GM19023 (cell line): ENCODE data around the gene PODXL2.

Experiments
- ATAC-seq: cut with Tn5 transposase; IDR thresholded peaks from one replicate; pipeline ENCODE4 v1.9.1; 2021; ENCODE audit warnings: mild to moderate bottlenecking, moderate library complexity; ENCODE audit not compliant: unreplicated experiment

The PODXL2 gene

DNA sequence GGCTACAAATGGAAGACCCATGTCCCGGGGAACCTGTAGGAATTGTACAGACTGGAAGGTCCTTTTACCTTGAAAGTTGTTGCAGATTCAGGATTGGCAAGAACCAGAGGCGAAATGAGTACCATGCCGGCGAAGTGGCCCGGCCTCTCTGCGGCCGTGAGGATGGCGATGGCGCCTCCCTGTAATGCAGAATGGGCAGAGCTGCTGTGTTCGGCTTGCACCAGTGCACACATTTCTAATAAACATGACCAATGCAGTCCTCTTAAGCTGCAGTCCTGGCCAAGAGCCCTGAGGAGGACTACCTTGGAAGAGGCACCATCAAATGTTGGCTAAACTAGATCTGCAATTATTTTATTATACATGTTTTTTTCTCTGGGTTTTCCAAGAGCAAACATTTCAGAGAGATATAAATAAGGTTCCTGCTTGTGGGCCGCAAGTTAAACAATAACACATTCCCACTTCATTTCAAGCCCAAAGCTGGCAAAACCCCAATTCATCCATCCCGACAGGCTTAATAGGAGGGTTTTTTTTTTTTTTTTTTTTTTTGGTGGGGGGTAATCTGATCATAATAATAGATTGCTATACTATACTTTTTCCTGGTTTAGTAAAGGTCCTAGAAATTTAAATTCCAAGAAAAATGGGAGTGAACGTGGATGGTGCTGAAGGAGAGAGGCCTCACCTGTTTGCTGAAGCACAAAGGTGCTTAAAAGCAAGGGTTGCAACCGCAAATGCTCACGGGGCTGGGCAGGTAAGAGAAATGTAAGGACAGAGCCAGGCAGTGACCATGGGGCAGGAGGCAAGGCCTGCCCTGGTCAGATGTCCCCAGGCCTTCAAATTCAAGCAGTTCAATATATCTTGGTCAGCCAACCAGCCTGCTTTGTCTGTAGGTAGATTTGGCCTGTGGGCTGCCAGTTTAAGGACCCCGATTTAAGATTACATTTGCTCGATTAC is 92.3 kb downstream of the PODXL2 start:
- ATAC-seq = no peak

- no peak for ATAC-seq
These were observed 93.3 kb downstream of the PODXL2 start for GRCh38 chr3:127722091-127722784.
